Frontal cortex (tissue), 4 donors: ENCODE measurements around the gene CYLD. TPM values are rescaled to one million over a fixed set of nuclear protein-coding genes. Genes with fewer than 3 reads are reported as not detected.

ENCODE experiments used
- DNase-seq, 2 donors: peaks; one replicate each; pipeline ENCODE4 v3.0.0; 2012; ENCODE audit warnings: low spot score in 2 of 2
- FAIRE-seq: peaks from 2 replicates; lab custom pipeline; 2012; peaks lifted over from hg19 to GRCh38; lab: Jason Lieb, UNC
- total RNA-seq: library from RNA; depleted of rRNA; stranded (reverse); fragments of >200 nt; gene quantifications from one replicate; pipeline ENCODE4 v1.2.3, GENCODE V29; 2014
- donor health status: control.
- donor health status: control.
- donor health status: control.

CYLD gene
- total RNA-seq, 1 donor from 2014 or later = 35.9 TPM

DNA sequence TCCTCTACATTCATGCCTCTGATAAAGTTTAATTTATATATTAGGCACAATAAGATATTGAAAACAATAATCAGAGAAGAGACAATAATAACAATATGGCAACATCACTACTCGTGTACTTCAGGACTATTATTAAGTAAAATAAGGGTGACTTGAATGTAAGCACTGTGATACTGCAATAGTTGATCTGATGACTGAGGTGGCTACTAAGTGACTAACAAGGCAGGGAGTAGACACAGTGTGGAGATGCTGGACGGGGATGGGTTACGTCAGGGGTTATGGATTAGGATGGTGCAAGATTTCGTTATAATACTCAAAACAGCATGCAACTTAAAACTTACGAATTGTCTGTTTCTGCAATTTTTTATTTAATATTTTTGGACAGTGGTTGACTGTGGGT lies 32.5 kb downstream of the CYLD start:
- FAIRE-seq (no peak), DNase-seq (no peak)

DNA sequence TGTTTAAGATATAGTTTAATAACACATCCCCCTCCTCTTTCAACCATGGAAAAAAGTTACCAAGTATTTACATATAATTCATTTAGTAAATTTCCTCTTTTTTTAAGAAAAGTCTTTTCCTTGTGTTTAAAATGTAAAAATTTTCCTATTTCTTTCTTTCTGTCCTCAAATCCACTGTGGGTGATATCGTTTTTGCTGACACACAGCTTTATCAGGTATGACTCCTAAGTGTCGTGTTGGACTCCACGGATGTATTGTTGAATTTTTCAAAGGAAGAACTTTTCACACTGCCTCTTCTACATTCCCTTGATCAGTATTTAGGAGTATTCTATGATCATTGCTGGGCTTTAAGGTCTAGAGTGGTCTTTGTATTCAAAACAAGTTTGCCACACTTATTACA lies 33.1 kb downstream of the CYLD start:
- DNase-seq (no peak), FAIRE-seq (no peak)

DNA sequence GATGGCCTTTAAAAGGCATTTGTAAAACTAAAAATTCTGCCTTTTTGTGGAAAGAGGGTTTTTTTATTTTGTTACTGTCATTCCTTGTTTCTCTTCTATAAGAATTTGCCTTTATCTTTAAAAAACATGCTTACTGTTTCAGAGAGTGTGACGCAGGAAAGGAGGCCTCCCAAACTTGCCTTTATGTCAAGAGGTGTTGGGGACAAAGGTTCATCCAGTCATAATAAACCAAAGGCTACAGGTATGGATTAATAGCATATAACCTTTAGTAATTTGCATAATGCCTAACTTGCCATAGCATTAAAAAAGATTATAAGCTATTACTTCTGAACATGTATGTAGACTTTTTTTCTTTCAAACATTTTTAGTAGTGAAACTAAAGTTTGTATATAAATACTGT lies 34.2 kb downstream of the CYLD start:
- DNase-seq (no peak), FAIRE-seq (no peak)

DNA sequence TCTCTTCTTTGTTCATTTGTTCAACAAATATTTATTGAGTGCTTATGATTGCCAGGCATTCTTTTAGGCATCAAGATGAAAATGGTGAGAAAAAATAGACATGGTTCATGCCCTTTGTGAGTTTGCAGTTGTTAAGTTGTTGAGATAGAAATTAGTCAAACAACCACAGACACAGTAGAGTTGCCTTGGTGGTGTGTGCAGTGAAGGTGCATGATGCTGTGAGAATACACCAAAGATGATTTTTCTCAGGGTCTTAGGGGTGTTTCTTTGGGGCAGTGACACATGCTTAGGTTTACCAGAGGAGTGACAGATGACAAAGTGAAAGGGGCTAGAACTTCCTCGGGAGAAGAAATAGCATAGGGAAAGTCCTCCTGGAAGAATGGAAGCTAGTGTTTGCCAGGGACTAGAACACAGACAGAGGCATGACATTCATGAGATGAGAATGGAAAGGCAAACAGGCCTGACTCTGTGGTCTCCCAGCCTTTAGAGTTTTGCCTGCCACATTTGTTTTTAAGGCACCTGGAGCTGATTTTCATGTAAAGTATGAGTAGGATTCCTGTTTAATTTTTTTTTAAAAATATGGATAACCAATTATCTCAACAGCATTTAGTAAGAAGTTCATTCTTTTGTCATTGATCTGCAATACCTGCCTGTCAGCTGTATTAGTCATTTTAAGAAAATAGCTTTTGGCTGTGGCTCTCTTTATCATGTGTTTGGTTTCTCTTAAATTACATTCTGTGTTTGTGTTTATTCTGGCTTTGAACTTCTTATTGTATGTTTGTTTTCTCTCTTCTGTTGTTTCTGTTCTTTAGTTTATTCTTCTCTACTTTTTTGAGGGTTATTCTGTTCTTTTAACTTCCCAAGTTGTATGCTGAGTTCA lies 36.6 kb downstream of the CYLD start:
- FAIRE-seq (no peak), DNase-seq (no peak)

DNA sequence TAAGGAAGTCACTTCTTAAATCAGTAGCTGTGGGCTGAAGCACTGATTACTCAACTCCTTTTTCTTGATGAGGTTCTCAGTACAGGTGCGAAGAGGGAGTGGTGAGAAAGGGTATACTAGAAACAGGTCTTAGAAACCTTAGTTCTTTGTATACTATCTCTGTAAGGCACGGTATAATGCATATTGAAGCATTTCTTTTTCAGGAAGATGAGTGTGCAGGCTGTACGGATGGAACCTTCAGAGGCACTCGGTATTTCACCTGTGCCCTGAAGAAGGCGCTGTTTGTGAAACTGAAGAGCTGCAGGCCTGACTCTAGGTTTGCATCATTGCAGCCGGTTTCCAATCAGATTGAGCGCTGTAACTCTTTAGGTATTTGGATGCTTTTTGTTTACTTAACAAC lies 39.2 kb downstream of the CYLD start:
- DNase-seq (no peak), FAIRE-seq (no peak)

DNA sequence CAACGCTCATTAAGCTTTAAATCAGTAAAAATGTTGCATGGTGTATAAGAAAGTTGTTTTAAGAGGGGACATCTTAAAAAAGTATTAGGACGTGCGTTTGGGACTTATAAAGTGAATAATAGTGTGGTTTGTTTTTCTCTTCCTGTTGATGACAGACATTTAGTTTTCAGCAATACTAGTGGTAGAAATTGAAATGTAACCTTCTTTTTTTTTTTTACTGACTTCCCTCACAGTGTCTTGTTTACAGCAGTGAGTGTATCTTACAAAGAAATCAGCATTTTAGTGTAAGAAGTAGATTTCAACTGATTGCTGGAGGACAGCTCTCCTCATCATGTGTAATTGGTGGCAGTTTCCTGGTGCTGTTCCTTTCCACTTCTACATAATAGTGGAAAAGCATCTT lies 39.6 kb downstream of the CYLD start:
- DNase-seq (no peak), FAIRE-seq (no peak)

DNA sequence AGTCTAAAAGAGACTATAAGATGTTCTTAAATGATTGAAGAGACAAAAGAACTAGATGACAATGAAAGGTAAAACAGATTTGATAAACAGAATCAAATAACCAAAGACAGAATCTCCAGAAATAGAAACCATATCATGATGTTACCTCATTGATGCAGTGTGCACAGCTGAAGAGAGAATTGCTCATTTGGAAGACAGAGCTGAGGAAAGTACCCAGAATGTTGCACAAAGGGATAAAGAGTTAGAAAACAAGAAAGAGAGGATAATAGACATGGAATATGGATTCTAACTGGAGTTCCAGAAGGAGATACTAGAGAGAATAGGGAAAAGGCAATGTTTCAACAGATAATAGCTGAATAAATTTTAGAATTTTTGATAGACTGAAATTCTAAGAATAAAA lies 47.9 kb downstream of the CYLD start:
- FAIRE-seq (no peak), DNase-seq (no peak)

DNA sequence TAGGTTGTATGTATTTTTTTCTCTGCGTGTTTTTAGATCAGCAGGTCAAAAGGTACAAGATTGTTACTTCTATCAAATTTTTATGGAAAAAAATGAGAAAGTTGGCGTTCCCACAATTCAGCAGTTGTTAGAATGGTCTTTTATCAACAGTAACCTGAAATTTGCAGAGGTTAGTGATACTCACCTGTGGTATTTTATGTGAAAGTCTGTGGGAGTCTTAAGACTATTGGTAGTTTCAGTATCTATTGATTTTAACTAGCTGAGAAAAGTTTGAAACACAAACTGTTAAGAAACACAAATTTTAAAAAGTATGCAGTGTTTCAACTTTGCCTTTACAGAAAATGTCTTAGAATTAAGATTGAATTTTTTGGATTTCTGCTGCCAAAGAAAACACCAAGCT lies 49.6 kb downstream of the CYLD start:
- DNase-seq (no peak), FAIRE-seq (no peak)

DNA sequence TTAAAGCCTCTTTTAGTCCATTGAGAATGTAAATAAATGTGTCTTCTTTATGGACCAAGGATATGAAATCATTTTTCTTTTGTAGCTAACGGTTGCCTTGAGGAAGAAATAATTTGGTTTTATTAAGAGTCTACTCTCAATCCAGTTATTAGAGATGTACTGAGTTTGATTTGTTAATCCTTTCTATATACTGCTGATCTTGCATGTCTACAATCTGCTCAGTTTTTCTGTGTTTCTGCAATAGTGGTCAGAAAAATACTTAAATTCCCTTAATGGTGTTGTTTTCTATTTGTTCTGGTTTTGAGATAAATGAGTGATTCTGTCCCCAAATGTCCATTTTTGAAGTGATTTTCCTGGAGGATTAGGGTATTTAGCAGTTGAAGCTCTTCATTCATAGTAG lies 54.9 kb downstream of the CYLD start:
- FAIRE-seq = no peak
- DNase-seq = no peak

DNA sequence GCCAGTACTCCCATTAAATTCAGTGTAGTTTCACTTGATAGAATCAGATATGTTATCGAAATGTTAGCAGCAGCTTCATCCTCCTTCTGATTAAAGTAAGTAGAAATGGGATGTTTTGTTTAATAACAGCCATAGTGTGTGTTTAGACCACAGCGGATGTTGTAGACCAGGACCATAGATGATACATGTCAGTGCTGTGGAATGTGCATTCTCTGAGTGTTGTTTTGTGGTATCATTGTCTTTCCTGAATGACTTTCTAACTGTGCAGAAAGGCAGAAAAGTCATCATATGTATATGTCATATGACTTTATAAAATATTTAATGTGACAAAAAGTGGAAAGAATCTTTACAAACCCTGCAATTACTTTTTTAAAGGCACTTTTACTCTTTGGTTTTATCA lies 55.6 kb downstream of the CYLD start:
- DNase-seq (no peak), FAIRE-seq (no peak)

DNA sequence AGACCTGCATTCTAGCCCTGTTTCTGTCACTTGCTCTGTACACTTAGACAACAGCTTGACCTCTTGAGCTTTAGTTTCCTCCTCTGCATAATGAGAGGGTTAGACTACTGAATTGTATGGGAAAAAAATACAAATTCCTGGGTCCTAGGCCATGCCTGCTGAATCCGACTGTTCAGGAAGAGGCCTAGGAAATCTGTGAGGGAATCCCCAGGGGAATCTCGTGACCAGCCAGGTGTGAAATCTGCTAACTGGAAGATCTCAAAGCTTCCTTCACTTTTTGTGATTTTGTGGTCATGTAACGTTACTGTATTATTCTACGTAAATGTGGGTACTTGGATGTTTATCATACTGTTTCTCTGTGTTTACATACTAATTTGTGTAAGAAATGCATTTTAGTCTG lies 58.2 kb downstream of the CYLD start:
- DNase-seq (no peak), FAIRE-seq (no peak)

DNA sequence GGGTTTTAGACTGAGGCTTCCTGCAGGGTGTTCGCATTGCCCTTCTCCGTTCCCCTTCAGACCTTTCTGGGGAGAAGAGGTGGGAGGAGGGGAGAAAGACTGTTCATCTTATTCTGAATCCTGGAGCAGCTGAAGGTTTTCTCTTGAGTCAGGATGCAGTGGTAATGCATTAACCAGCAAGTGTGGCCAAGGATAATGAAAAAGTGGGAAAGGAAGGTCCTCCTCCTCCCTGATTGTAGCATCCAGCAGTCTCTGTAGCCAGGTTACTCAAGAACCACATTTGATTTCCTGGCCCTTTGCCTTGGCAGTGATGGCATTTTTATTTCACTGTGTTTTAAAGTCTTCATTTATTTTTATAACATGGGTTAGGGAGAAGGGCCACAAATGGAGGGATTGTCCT lies 59.1 kb downstream of the CYLD start:
- DNase-seq (no peak), FAIRE-seq (no peak)

DNA sequence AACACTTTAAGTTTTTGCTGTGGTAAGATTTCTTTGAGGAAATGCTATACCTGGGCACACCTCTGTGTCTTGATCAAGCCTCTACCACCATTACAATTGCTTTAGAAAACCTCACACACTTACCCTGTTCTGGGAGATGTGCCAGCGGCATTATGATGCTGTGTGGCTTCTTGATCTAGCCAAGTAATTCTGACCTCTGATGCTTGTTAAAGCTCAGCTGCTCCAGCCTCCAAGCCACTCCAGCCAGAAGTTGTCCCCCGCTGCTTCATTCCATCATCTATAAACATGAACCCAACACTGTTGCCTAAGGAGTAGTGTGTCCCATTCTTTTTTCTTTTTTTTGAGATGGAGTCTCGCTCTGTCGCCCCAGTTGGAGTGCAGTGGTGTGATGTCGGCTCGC lies 60.1 kb downstream of the CYLD start:
- DNase-seq (no peak), FAIRE-seq (no peak)

DNA sequence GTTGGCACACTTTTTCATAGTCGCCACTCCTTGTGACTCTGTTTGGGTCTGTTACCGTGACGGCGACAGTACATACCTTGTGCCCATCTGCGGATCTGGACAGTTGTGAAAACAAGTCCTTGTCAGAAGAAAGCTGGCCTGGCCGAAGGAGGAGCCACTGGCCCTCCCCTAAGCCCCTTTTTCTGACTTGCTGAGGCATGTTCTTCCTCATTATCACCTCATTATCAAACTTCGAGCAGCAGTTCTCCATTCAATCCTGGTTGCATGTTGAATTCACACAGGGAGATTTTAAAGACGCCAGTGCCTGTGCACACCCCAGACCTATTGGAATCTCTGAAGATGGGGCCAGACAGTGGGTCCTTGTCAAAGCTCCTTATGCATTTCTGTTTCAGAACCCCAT lies 61.1 kb downstream of the CYLD start:
- FAIRE-seq = no peak

DNA sequence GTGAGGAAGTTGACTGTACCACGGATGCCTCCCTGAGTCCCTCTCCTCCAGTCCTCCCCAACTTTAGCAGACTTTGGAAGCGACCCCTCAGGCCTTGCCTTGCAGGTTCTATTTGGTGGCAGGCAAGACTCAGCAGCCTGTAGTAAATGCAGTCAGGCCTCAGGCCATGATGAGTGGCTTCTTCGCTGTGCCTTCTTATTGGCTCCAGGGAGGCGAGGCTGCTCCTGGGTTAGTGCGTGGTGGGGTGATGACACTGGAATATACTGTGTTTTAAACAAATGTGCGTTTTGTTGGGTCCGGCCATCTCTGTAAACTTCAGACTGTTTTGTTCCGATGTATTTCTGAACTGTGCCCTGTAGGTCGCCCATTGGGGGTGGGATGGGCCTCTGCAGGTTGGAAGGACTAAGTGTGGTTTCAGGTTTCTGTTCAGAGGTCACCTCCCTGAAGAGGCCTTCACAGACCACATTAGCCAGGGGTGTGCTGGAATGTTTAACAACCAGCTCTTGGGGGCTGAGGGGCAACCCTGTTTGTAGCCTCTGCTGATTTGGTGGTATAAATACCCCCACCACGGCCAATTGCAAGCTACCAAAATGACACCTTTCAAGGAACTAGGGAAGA lies 62.5 kb downstream of the CYLD start:
- DNase-seq (no peak), FAIRE-seq (no peak)

More for the DNA sequence above, 61.1 kb downstream of the CYLD start:
- DNase-seq = no peak

DNA sequence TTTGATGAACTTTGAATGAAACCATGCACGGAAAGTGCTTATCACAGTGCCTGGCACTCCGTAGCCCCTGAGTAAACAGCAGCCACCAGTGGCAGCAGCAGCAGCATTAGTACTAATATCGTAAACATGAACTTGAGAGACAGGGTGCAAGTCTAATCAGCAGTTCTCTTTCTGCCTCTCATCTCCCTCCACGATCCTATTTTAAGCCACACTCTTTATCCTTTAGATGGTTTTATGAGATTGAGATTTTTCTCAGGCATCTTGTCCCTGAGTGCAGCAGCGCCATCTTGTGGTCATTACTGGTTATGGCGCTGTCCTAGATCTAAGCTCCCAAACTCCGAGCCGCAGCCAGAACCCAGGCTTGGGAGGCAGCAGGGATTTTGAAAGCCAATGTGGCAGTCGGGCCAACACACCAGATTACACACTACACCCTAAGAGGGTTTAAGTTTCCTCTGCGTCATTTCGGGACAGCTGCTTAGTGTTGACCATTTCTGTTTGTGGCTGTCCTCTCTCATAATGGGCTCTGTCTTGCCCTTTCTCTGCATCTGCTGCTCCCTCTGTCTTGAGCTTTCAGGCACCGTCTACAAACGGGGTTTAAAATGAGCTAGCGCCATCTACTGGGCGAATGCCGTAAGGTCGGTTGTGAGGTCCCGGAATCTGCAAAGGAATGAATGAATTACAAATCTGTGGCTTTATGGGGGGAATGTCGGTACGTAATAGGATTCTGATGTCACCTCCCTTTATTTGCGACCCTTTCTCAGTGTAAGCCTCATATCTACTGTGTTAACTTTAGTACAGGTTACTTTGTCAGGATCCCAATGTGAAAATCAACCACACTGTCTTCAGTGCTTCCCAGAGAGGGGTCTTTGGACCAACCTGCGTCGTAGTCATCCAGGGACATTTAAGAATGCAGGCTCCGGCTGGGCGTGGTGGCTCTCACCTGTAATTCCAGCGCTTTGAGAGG lies 64.5 kb downstream of the CYLD start:
- FAIRE-seq (peak; percentile 6), DNase-seq (peak; percentile 63 to 80)

DNA sequence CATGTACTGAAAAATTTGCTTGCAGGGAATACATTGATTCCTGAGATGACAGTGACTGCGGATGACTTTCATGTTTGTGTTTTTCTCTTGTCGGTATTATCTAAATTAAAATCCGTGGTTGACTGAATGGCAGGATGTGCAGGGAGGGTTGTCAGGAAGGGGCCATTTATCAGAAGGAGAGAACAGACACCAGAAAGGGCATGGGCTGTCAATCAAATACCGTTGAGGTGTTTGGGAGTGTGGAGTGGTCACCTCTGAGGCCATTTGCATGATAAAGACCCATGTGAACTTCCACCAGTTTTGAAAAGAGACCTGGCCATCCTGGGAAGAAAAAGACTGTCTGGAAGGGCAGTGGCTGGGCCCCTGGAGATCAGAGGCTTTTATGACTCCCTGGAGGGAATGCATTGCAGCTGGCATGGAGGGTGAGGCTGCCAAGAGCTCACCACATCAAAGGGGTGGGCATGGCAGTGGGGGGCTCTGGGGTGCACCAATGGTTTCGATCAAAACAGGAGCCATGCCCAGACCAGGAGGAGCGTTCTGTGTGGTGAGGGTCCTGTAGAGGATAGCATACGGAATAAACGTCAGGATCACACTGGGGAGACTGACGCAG lies 67.1 kb downstream of the CYLD start:
- DNase-seq (no peak), FAIRE-seq (no peak)

DNA sequence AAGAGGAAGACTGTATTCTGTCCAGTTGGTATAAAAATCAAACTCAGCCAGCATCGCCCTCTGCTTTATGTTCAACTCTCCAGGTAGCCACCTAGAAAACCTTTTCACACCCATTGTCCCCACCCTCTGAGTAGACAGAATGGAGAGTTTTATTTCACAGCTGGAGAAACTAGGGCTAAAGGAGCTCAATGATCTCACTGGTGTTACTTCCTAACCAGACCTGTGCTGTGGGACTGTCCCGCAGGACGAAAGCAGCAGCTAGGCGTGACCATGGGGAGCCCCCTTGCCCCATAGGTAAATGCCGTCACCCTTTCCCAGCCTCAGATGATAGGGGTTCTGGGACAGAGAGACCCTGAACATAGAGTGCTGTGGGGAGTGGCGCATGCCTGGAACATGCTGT lies 67.7 kb downstream of the CYLD start:
- DNase-seq (no peak), FAIRE-seq (no peak)

DNA sequence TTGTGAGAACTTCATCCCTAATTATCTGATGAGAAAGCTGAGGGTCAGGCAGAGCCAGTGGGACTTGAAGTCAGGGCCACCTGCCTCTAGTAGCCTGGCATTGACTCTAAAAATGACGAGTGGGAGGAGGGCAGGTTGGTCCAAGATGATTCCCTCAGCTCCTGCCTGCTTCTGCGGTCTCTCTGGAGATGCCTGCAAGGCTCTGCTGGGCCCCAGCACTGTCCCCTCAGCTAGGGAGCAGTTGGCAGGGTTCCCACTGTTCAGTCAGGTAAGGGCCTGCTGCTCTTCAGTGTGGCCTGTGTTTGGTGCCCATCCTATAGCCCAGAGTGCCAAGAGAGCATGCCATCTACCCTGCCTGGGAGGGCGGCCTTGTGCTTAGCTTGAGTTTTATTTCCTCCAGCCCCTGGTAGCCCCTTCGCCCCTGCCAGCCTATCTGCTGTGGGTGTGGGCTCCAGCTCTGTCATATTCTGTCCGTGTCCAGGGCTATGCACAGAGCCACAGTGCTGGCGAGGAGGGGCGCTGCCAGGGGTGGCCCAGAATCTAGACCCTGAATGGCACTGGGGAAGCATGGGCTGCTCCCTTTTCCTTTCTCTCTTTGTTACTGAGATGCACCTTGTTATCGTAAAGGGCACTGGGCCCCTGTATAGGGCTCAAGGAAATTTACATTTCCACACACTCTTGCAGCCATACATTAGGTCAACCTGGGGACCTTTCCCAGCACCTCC lies 68.5 kb downstream of the CYLD start:
- no peak for FAIRE-seq
- no peak for DNase-seq

DNA sequence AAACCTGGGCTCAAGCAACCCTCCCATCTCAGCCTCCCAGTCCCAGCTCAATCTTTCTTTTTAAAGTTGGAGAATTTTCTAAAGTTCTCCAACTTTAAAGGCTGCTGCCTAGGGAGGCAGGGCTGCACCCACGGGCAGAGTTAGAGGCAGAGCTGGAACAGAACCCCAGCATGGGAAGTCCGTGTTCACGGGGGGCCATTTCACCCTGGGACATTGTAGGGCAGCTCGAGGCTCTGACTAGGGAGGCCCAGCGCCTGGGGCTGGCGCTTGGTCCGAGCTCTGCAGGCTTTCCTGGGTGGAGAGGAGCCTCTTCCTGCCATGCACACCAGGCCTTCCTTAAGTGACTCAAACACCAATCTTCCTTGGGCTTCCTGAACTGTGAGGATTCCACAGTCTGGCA lies 70.2 kb downstream of the CYLD start:
- FAIRE-seq = no peak

More for the DNA sequence above, 70.2 kb downstream of the CYLD start:
- no peak for DNase-seq
